Endothelial cell (in vitro differentiated cells): ENCODE measurements around the gene CHST2. TPM values are rescaled to one million over a fixed set of nuclear protein-coding genes. Genes with fewer than 3 reads are reported as not detected.

ENCODE experiments used
- DNase-seq: peaks from one replicate; pipeline ENCODE4 v3.0.0; 2021; ENCODE audit warnings: low spot score
- H3K27ac Mint-ChIP-seq: one replicate; pipeline ENCODE4 v1.8.0; 2021; ENCODE audit warnings: mixed read lengths, inconsistent platforms; ENCODE audit not compliant: unreplicated experiment
- H3K27me3 Mint-ChIP-seq: one replicate; pipeline ENCODE4 v1.8.0; 2021; ENCODE audit warnings: mild to moderate bottlenecking, moderate library complexity, mixed read lengths, inconsistent platforms; ENCODE audit not compliant: unreplicated experiment
- H3K36me3 Mint-ChIP-seq: one replicate; pipeline ENCODE4 v1.8.0; 2021; ENCODE audit warnings: mild to moderate bottlenecking, low read depth, mixed read lengths, inconsistent platforms; ENCODE audit not compliant: unreplicated experiment
- H3K4me1 Mint-ChIP-seq: one replicate; pipeline ENCODE4 v1.8.0; 2021; ENCODE audit warnings: mild to moderate bottlenecking, mixed read lengths, inconsistent platforms; ENCODE audit not compliant: unreplicated experiment
- H3K4me3 Mint-ChIP-seq: one replicate; pipeline ENCODE4 v1.8.0; 2021; ENCODE audit warnings: mild to moderate bottlenecking, mixed read lengths, inconsistent platforms; ENCODE audit not compliant: unreplicated experiment
- H3K9me3 Mint-ChIP-seq: one replicate; pipeline ENCODE4 v1.8.0; 2021; ENCODE audit warnings: mixed read lengths, inconsistent platforms; ENCODE audit not compliant: unreplicated experiment
- CTCF ChIP-seq: fragments of 200-600 bp; sonication (generic); IDR thresholded peaks from one replicate; pipeline ENCODE4 v1.5.0; 2021; ENCODE audit warnings: antibody characterized with exemption; ENCODE audit not compliant: unreplicated experiment
- total RNA-seq: library from RNA; stranded (reverse); fragmentation: NEBNext Ultra II Directional; extraction: Animal tissue kit (Norgen Biotek cat#: 25700); gene quantifications from one replicate; pipeline ENCODE4 v1.2.1, GENCODE V29; 2021; ENCODE audit not compliant: unreplicated experiment

Gene CHST2
- total RNA-seq, 1 donor from 2014 or later: 12.9 TPM

- Mint-ChIP-seq H3K27ac (no peak overlapping the region), H3K36me3 (no peaks in the 10 kb centered on the region), H3K9me3 (no peaks in the 10 kb centered on the region), H3K27me3 (peaks cover 4% of the 10 kb centered on the region), H3K4me1 (no peaks in the 10 kb centered on the region), H3K4me3 (no peak overlapping the region)
- TF ChIP-seq CTCF: no peak
- DNase-seq: no peak
Measured at GRCh38 chr3:143090976-143091837, 28.4 kb upstream of the CHST2 start.

GRCh38 chr3:143092191-143092590 is 27.4 kb upstream of the CHST2 start:
- Mint-ChIP-seq H3K36me3 (no peaks in the 10 kb centered on the region), H3K4me1 (no peaks in the 10 kb centered on the region)
- no peak for TF ChIP-seq CTCF

GRCh38 chr3:143095813-143096212 is 23.8 kb upstream of the CHST2 start:
- Mint-ChIP-seq H3K27me3 (peaks cover 5% of the 10 kb centered on the region), H3K4me1 (no peaks in the 10 kb centered on the region), H3K4me3 (no peak overlapping the region), H3K9me3 (no peaks in the 10 kb centered on the region), H3K27ac (no peak overlapping the region), H3K36me3 (no peaks in the 10 kb centered on the region)
- no peak for TF ChIP-seq CTCF
- DNase-seq: no peak

More at GRCh38 chr3:143092191-143092590, 27.4 kb upstream of the CHST2 start:
- H3K27me3 Mint-ChIP-seq: peaks cover 7% of the 10 kb centered on the region
- DNase-seq: no peak
- H3K4me3 Mint-ChIP-seq: no peak overlapping the region
- no peaks in the 10 kb centered on the region for H3K9me3 Mint-ChIP-seq
- no peak overlapping the region for H3K27ac Mint-ChIP-seq

GRCh38 chr3:143098032-143098764 is 21.4 kb upstream of the CHST2 start:
- no peak for DNase-seq
- Mint-ChIP-seq H3K27me3 (peaks cover 5% of the 10 kb centered on the region), H3K4me3 (no peak overlapping the region), H3K4me1 (no peaks in the 10 kb centered on the region), H3K9me3 (no peaks in the 10 kb centered on the region), H3K27ac (no peak overlapping the region), H3K36me3 (no peaks in the 10 kb centered on the region)
- TF ChIP-seq CTCF: no peak

- Mint-ChIP-seq H3K27ac (no peak overlapping the region), H3K27me3 (peaks cover 5% of the 10 kb centered on the region), H3K4me1 (no peaks in the 10 kb centered on the region), H3K4me3 (no peak overlapping the region), H3K9me3 (no peaks in the 10 kb centered on the region), H3K36me3 (no peaks in the 10 kb centered on the region)
- no peak for DNase-seq
- TF ChIP-seq CTCF: no peak
Measured at GRCh38 chr3:143099210-143099609, 20.4 kb upstream of the CHST2 start.
